Measurements from ENCODE around the gene OBI1.

The OBI1 gene

GRCh38 chr13:78572459-78572858 lies 86.5 kb downstream of the OBI1 start:
- DNase-seq: no peak

GRCh38 chr13:78569029-78569428 lies 89.9 kb downstream of the OBI1 start:
- DNase-seq: no peak

DNA sequence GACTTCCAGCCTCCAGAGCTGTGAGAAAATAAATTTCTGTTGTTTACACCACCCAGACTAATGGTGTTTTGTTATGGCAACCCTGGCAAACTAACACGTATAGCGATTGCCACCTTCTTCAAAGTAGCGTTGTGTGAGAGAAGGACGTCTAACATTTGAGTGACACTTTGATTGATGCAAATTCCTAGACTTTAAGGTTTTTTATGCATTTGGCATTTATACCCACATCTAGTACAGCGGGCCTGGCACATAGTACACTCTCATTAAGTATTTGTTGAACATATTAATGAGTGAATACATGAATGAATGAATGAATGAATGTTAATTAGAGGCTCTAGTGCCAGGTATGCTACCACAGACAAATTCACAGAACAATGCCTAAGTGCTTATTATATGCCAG lies 92.3 kb downstream of the OBI1 start:
- no peak for DNase-seq
